Measurements from ENCODE around the gene CD320. TPM values are rescaled to one million over a fixed set of nuclear protein-coding genes. Genes with fewer than 3 reads are reported as not detected.
"Not testable (repeated sequence)": the region's sequence is repeated elsewhere in the genome, so short reads cannot be mapped to it uniquely, and the experiment has no call there.

Gene CD320
- polyA plus RNA-seq, 3 donors, result 29.4 to 91.2 (median 40.7) TPM

DNA sequence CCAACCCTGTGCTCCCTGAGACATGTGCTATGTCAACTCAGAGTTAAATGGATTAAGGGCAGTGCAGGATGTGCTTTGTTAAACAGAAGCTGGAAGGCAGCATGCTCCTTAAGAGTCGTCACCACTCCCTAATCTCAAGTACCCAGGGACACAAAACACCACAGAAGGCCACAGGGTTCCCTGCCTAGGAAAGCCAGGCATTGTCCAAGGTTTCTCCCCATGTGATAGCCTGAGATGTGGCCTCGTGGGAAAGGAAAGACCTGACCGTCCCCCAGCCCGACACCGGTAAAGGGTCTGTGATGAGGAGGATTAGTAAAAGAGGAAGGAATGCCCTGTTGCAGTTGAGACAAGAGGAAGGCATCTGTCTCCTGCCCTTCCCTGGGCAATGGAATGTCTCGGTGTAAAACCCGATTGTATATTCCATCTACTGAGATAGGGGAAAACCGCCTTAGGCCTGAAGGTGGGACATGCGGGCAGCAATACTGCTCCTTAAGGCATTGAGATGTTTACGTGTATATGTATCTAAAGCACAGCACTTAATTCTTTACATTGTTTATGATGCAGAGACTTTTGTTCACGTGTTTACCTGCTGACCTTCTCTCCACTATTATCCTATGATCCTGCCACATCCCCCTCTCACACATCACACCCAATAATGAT lies 7.0 kb upstream of the CD320 start:
- WGBS, 3 donors, result 81 to 87% (median 81%) methylated on average over 11 of the region's 11 CpGs
- not testable (repeated sequence) for H3K27ac ChIP-seq (ENCODE audit: low read depth, low read length)

GRCh38 chr19:8311461-8312260 lies 3.5 kb upstream of the CD320 start:
- H3K27ac ChIP-seq (ENCODE audit: low read depth, low read length), result no peak overlapping the region
- 66 to 77% (median 66%) methylated on average over 16 of the region's 16 CpGs for WGBS, 3 donors

- 91 to 96% (median 92%) methylated on average over 17 of the region's 17 CpGs for whole genome bisulfite sequencing, 3 donors
Observed at GRCh38 chr19:8310342-8311055, 2.3 kb upstream of the CD320 start.

DNA sequence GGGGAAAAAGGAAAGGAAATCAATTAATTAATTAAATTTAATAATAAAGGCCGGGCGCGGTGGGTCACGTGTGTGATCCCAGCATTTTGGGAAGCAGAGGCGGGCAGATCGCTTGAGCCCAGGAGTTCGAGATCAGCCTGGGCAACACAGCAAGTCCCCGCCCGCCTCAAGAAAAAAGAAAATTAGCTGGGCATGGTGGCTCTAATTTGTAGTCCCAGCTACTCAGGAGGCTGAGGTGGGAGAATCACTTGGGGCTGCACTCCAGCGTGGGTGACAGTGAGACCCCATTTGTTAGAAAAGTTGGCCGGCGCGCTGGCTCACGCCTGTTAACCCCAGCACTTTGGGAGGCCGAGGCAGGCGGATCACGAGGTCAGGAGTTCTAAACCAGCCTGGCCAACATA lies 733 bp upstream of the CD320 start:
- 68 to 76% (median 72%) methylated on average over 15 to 17 of the region's 17 CpGs for WGBS, 3 donors
- no peak overlapping the region for H3K27ac ChIP-seq (ENCODE audit: low read depth, low read length)

More at GRCh38 chr19:8310342-8311055, 2.3 kb upstream of the CD320 start:
- no peak overlapping the region for H3K27ac ChIP-seq (ENCODE audit: low read depth, low read length)

DNA sequence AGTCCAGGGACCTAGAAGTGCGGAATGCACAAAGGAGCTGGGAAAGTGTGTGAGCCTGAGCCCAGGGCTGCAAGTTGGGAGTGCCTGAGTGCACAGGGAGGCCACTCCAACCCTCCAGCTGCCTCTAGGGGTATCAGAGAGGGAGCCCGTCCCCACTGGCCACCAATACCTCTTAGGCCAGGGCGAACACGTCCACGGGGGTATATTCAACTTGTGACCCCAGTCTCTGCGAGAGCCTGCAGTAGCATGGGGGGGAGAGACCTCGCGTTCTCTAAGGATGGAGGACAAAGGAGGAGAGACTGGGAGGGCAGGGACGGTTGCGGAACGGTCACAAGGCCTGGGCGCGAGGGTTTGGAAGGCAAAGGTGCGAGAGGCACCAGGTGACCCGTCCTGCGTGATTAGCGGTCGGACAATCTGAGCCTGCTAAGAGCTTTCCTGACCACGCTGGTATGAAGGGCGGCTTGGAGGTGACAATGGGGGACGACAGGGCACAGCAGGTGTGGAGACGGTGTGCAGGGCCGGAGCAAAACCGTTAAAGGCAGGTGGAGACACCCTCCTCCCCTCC lies 676 bp downstream of the CD320 start:
- 13 to 36% (median 28%) methylated on average over 24 of the region's 24 CpGs for WGBS, 3 donors
- H3K27ac ChIP-seq (ENCODE audit: low read depth, low read length), result no peak overlapping the region

GRCh38 chr19:8306235-8307054 lies 1.7 kb downstream of the CD320 start:
- 63 to 75% (median 70%) methylated on average over 17 of the region's 17 CpGs for WGBS, 3 donors
- no peak overlapping the region for H3K27ac ChIP-seq (ENCODE audit: low read depth, low read length)

- H3K27ac ChIP-seq (ENCODE audit: low read depth, low read length), result no peak overlapping the region
- WGBS, 3 donors, result 72 to 91% (median 80%) methylated on average over 4 of the region's 4 CpGs
Observed at GRCh38 chr19:8305798-8306197, 2.4 kb downstream of the CD320 start.

GRCh38 chr19:8304841-8305621 lies 3.1 kb downstream of the CD320 start:
- WGBS, 3 donors, result 82 to 85% (median 84%) methylated on average over 33 of the region's 33 CpGs

GRCh38 chr19:8302734-8303133 lies 5.4 kb downstream of the CD320 start:
- WGBS, 3 donors, result 73 to 79% (median 74%) methylated on average over 7 of the region's 7 CpGs
- no peak overlapping the region for H3K27ac ChIP-seq (ENCODE audit: low read depth, low read length)

More at GRCh38 chr19:8304841-8305621, 3.1 kb downstream of the CD320 start:
- H3K27ac ChIP-seq (ENCODE audit: low read depth, low read length), result no peak overlapping the region

- no peak overlapping the region for H3K27ac ChIP-seq (ENCODE audit: low read depth, low read length)
- WGBS, 3 donors, result 55 to 72% (median 65%) methylated on average over 11 of the region's 11 CpGs
Observed at GRCh38 chr19:8302357-8302691, 5.8 kb downstream of the CD320 start.

DNA sequence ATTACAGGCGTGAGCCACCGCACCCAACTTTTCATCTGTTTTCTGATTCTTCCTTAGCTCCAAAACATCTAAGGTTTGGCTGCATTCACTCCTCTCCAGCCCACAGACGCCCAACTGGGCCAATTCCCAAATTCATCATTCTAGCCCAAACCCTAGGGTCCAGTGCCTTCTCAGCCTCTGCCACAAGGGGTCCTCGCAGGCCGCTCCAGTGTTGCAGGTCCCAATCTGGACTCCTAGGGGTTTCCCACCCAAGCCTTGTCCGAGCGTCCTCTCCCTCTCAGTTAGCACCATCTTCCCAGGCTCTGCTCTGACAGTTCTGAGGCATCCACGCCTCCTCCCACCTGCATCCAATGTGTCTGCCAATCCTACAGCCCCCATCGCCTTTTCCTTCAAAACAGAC lies 16.8 kb downstream of the CD320 start:
- not testable (repeated sequence) for H3K27ac ChIP-seq (ENCODE audit: low read depth, low read length)
- no CpG with 5 or more reads among the region's 9 CpGs for WGBS, 3 donors

DNA sequence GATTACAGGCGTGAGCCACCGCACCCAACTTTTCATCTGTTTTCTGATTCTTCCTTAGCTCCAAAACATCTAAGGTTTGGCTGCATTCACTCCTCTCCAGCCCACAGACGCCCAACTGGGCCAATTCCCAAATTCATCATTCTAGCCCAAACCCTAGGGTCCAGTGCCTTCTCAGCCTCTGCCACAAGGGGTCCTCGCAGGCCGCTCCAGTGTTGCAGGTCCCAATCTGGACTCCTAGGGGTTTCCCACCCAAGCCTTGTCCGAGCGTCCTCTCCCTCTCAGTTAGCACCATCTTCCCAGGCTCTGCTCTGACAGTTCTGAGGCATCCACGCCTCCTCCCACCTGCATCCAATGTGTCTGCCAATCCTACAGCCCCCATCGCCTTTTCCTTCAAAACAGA lies 31.6 kb downstream of the CD320 start:
- not testable (repeated sequence) for H3K27ac ChIP-seq (ENCODE audit: low read depth, low read length)
- WGBS, 3 donors, result no CpG with 5 or more reads among the region's 9 CpGs

GRCh38 chr19:8269724-8270123 lies 38.4 kb downstream of the CD320 start:
- WGBS, 3 donors, result 84 to 91% (median 87%) methylated on average over 3 of the region's 3 CpGs
- no peak overlapping the region for H3K27ac ChIP-seq (ENCODE audit: low read depth, low read length)

- H3K27ac ChIP-seq (ENCODE audit: low read depth, low read length), result no peak overlapping the region
- WGBS, 3 donors, result 70 to 82% (median 71%) methylated on average over 3 of the region's 3 CpGs
Observed at GRCh38 chr19:8265872-8266271, 42.3 kb downstream of the CD320 start.

- 87 to 93% (median 92%) methylated on average over 4 of the region's 4 CpGs for WGBS, 3 donors
- not testable (repeated sequence) for H3K27ac ChIP-seq (ENCODE audit: low read depth, low read length)
Observed at GRCh38 chr19:8264248-8264647, 43.9 kb downstream of the CD320 start.

DNA sequence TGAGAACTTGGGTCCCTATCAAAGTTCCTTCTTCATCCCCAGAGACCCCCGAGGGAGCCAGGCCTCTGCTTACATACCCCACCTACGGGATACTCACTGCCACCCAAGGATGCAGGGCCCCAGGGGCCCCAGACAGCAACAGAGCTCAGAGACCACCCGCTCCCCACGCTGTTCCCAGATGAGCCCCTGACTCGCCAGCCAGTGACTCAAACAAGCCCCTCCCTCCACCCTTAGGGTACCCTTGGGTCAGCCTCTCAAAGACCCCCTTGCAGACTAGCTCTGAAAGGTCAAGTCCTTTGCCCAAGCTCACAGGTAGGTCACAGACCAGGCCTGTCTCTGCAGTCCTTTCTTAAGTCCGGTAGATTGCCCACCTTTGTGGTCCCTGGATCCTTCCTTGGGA lies 45.7 kb downstream of the CD320 start:
- 93 to 98% (median 95%) methylated on average over 6 of the region's 6 CpGs for WGBS, 3 donors

GRCh38 chr19:8261881-8262280 lies 46.3 kb downstream of the CD320 start:
- 91 to 94% (median 91%) methylated on average over 14 of the region's 14 CpGs for WGBS, 3 donors
- H3K27ac ChIP-seq (ENCODE audit: low read depth, low read length), result no peak overlapping the region

More for the DNA sequence above, 45.7 kb downstream of the CD320 start:
- no peak overlapping the region for H3K27ac ChIP-seq (ENCODE audit: low read depth, low read length)
